CD14-positive monocyte (primary cell): ENCODE measurements around the gene CWC27. TPM values are rescaled to one million over a fixed set of nuclear protein-coding genes. Genes with fewer than 3 reads are reported as not detected.

Experiments used
- DNase-seq, 3 donors: peaks; one replicate each; pipeline ENCODE4 v3.0.0-alpha.2; 2011 to 2022
- H2AFZ ChIP-seq: 2 replicates; pipeline ENCODE4 v1.6.0; 2012; ENCODE audit warnings: mild to moderate bottlenecking, low read depth, low read length, inconsistent platforms; ENCODE audit not compliant: insufficient read depth, poor library complexity, severe bottlenecking
- H3K27ac ChIP-seq, 2 donors: 1 replicate in 1 of 2; 2 replicates in 1 of 2; pipeline ENCODE4 v1.5.1; 2012 to 2013; ENCODE audit warnings: low read length in 2 of 2, control low read depth in 1 of 2, inconsistent platforms in 1 of 2, low read depth in 1 of 2, mild to moderate bottlenecking in 1 of 2
- H3K27me3 ChIP-seq, 2 donors: one replicate each; pipeline versions ENCODE4 v1.6.0 to v1.6.1; 2011 to 2013; ENCODE audit warnings: low read length in 2 of 2; ENCODE audit not compliant: control insufficient read depth in 2 of 2, insufficient read depth in 2 of 2
- H3K36me3 ChIP-seq, 2 donors: replicated peaks in 1 of 2; 1 replicate in 1 of 2; 2 replicates in 1 of 2; pipeline versions ENCODE4 v1.5.1 to v1.6.1; 2012 to 2013; ENCODE audit warnings: low read length in 2 of 2, control low read depth in 1 of 2, inconsistent platforms in 1 of 2, mild to moderate bottlenecking in 1 of 2; ENCODE audit not compliant: insufficient read depth in 2 of 2, control insufficient read depth in 1 of 2
- H3K4me1 ChIP-seq, 2 donors: 1 replicate in 1 of 2; 2 replicates in 1 of 2; pipeline versions ENCODE4 v1.5.1 to v1.6.1; 2012 to 2013; ENCODE audit warnings: low read length in 2 of 2, control low read depth in 1 of 2, inconsistent platforms in 1 of 2, mild to moderate bottlenecking in 1 of 2, moderate library complexity in 1 of 2; ENCODE audit not compliant: insufficient read depth in 2 of 2, control insufficient read depth in 1 of 2
- H3K4me2 ChIP-seq: replicated peaks from 2 replicates; pipeline ENCODE3; 2012; ENCODE audit warnings: low read length, moderate library complexity, mild to moderate bottlenecking; ENCODE audit not compliant: poor library complexity, severe bottlenecking; ENCODE audit errors: extremely low read depth
- H3K4me3 ChIP-seq, 3 experiments: fragments of 200-600 bp in 1 of 3; sonication (generic) in 1 of 3; replicated peaks in 1 of 3; 1 replicate in 2 of 3; 2 replicates in 1 of 3; pipeline ENCODE4 v1.5.1; 2011 to 2013; ENCODE audit warnings: low read length in 3 of 3, mild to moderate bottlenecking in 3 of 3, control low read depth in 2 of 3, low read depth in 2 of 3, inconsistent platforms in 1 of 3, moderate library complexity in 1 of 3
- H3K79me2 ChIP-seq: 2 replicates; pipeline ENCODE4 v1.6.0; 2012; ENCODE audit warnings: mild to moderate bottlenecking, control low read depth, inconsistent platforms, low read length, moderate library complexity; ENCODE audit not compliant: insufficient read depth
- H3K9ac ChIP-seq: 2 replicates; pipeline ENCODE4 v1.6.0; 2017; ENCODE audit warnings: low read length, mild to moderate bottlenecking; ENCODE audit not compliant: insufficient read depth, poor library complexity, severe bottlenecking
- H3K9me3 ChIP-seq, 2 donors: replicated peaks in 1 of 2; 1 replicate in 1 of 2; 2 replicates in 1 of 2; pipeline versions ENCODE4 v1.5.1 to v1.6.1; 2012 to 2013; ENCODE audit warnings: low read length in 2 of 2, control low read depth in 1 of 2; ENCODE audit not compliant: control insufficient read depth in 1 of 2, insufficient read depth in 1 of 2
- H4K20me1 ChIP-seq: 2 replicates; pipeline ENCODE4 v1.6.0; 2012; ENCODE audit warnings: mild to moderate bottlenecking, low read length, control low read depth, moderate library complexity; ENCODE audit not compliant: insufficient read depth
- H3K27ac Mint-ChIP-seq, 7 donors: one replicate each; pipeline ENCODE4 v1.8.0; 2020; ENCODE audit warnings: mild to moderate bottlenecking in 7 of 7, mixed read lengths in 7 of 7, moderate library complexity in 6 of 7, inconsistent platforms in 2 of 7
- H3K27me3 Mint-ChIP-seq, 3 donors: one replicate each; pipeline ENCODE4 v1.8.0; 2021 to 2022; ENCODE audit warnings: low read depth in 3 of 3, mild to moderate bottlenecking in 3 of 3, mixed read lengths in 3 of 3, moderate library complexity in 3 of 3, inconsistent platforms in 1 of 3
- H3K36me3 Mint-ChIP-seq, 2 donors: one replicate each; pipeline ENCODE4 v1.8.0; 2020; ENCODE audit warnings: mixed read lengths in 2 of 2, inconsistent platforms in 1 of 2, mild to moderate bottlenecking in 1 of 2
- H3K4me1 Mint-ChIP-seq: one replicate; pipeline ENCODE4 v1.8.0; 2020; ENCODE audit warnings: mild to moderate bottlenecking, mixed read lengths
- H3K4me3 Mint-ChIP-seq, 2 donors: one replicate each; pipeline ENCODE4 v1.8.0; 2020; ENCODE audit warnings: mild to moderate bottlenecking in 2 of 2, mixed read lengths in 2 of 2, moderate library complexity in 1 of 2
- H3K9me3 Mint-ChIP-seq, 7 donors: one replicate each; pipeline ENCODE4 v1.8.0; 2020 to 2022; ENCODE audit warnings: mixed read lengths in 7 of 7, mild to moderate bottlenecking in 6 of 7, moderate library complexity in 6 of 7, inconsistent platforms in 2 of 7
- CTCF ChIP-seq: fragments of 200-600 bp; IDR thresholded peaks from one replicate; pipeline ENCODE4 v1.8.0; 2022; ENCODE audit warnings: antibody characterized with exemption, mild to moderate bottlenecking
- WGBS: methylation state at CpG from one replicate; pipeline ENCODE4 v1.1.5; 2013; ENCODE audit warnings: missing lambda C conversion rate; ENCODE audit not compliant: insufficient coverage; 5-methylcytosine and 5-hydroxymethylcytosine counted together
- intact Hi-C, 2 donors: fragments of 100-400 bp; cut with micrococcal nuclease; formaldehyde crosslinking; loops; one replicate each; pipeline versions ENCODE4 v1.15.0 to v1.15.1; 2023
- polyA plus RNA-seq, 3 donors: library from polyadenylated mRNA; depleted of rRNA in 1 of 3; unstranded in 2 of 3; stranded (reverse) in 1 of 3; fragments of 300-500 nt in 2 of 3; fragments of >200 nt in 1 of 3; fragmentation: Illumina TruSeq in 2 of 3; gene quantifications; 1 replicate in 2 of 3; 2 replicates in 1 of 3; pipeline ENCODE4 v1.2.3, GENCODE V29; 2012 to 2021

The CWC27 gene
- polyA plus RNA-seq, 3 donors: 6.6 to 18.9 (median 14.5) TPM

GRCh38 chr5:64979531-64979930 lies 210.8 kb downstream of the CWC27 start:
- peaks cover 26 to 31% of the 10 kb centered on the region in 2 donors for H3K36me3 Mint-ChIP-seq
- Histone ChIP-seq H3K4me2 (no peak overlapping the region), H3K27ac (no peak overlapping the region)

GRCh38 chr5:64980176-64980575 lies 211.4 kb downstream of the CWC27 start:
- Mint-ChIP-seq H3K4me3 (no peak overlapping the region), H3K36me3 (peaks cover 24 to 31% of the 10 kb centered on the region in 2 donors), H3K27me3 (no peaks in the 10 kb centered on the region), H3K4me1 (peaks cover 2% of the 10 kb centered on the region), H3K9me3 (peaks cover 0 to 3% (median 0%) of the 10 kb centered on the region in 7 donors), H3K27ac (no peak overlapping the region)
- intact Hi-C loops: no loop called here
- no peak for TF ChIP-seq CTCF
- H3K4me1 ChIP-seq: no peaks in the 10 kb centered on the region
- peaks cover 3 to 30% of the 10 kb centered on the region in 2 donors for H3K36me3 ChIP-seq
- no peak overlapping the region for H3K27ac ChIP-seq
- H3K27me3 ChIP-seq: no peaks in the 10 kb centered on the region
- no CpG with 5 or more reads among the region's 2 CpGs for WGBS
- no peak for DNase-seq
- H3K79me2 ChIP-seq: no peaks in the 10 kb centered on the region
- H3K9me3 ChIP-seq: no peaks in the 10 kb centered on the region
- no peak overlapping the region for H3K4me2 ChIP-seq
- H3K4me3 ChIP-seq: no peak overlapping the region
- H3K9ac ChIP-seq: no peak overlapping the region
- H2AFZ ChIP-seq: no peak overlapping the region
- no peaks in the 10 kb centered on the region for H4K20me1 ChIP-seq

More at GRCh38 chr5:64979531-64979930, 210.8 kb downstream of the CWC27 start:
- DNase-seq: no peak
- no peaks in the 10 kb centered on the region for H3K9me3 ChIP-seq
- Mint-ChIP-seq H3K9me3 (peaks cover 0 to 3% (median 0%) of the 10 kb centered on the region in 7 donors), H3K27ac (no peak overlapping the region), H3K27me3 (no peaks in the 10 kb centered on the region), H3K4me3 (no peak overlapping the region), H3K4me1 (no peaks in the 10 kb centered on the region)
- no peak for TF ChIP-seq CTCF
- WGBS: no CpG with 5 or more reads among the region's 3 CpGs
- H3K79me2 ChIP-seq: no peaks in the 10 kb centered on the region
- no peaks in the 10 kb centered on the region for H3K27me3 ChIP-seq
- H3K9ac ChIP-seq: no peak overlapping the region
- H3K4me1 ChIP-seq: no peaks in the 10 kb centered on the region
- H4K20me1 ChIP-seq: no peaks in the 10 kb centered on the region
- no peak overlapping the region for H2AFZ ChIP-seq
- intact Hi-C loops: no loop called here
- no peak overlapping the region for H3K4me3 ChIP-seq
- H3K36me3 ChIP-seq: peaks cover 3 to 35% of the 10 kb centered on the region in 2 donors
